Activated CD8-positive, alpha-beta memory T cell treated with anti-CD3 and anti-CD28 coated beads for 1 hour (primary cell): ENCODE data around the gene F3.

Experiments
- DNase-seq, 2 donors: peaks; one replicate each; pipeline ENCODE4 v3.0.0-alpha.2; 2020; ENCODE audit warnings: low read depth in 1 of 2; ENCODE audit errors: extremely low read depth in 1 of 2

Gene F3

DNA sequence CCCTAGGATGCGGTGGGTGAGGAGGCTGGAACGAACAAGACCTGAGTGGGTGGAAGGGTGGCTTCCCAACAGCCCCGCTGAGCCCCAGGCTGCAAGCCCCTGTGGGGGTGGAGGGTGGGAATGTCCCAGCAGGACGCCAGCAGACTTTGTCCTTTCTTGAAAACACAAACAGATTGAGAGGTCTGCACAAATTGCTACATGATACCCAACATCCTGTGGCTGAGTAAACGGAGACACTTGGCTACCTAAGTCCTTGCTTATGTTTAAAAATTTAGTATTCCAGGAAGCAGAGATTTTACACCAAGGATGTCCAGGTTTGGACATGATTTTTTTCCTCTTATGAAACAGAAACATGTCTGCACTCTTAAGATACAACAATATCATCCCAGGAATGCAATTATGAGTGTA, 11.8 kb upstream of the F3 start:
- DNase-seq: no peak

DNA sequence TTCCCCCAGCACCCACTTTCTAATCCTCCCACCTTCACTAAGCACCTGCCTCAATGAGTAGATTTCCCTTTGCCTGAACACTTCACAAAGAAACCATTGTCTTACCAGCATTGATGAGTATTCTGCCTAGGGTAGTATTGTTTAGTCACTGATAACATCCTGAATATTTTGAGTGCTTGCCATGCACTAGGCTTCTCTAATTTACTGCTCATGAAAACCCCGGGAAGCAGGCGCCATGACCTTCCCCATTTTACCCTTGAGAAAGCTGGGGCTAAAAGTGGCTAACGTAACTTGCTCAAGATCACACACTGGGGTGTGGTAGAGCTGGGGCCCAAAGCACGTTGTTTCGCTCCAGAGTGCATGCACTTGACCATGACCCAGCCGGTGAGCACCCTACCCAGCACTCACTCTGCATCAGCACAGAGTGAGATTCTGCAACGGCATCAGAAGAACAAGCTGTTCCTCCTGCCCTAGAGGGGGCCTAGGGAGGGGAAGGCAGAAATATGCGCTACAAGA, 10.6 kb upstream of the F3 start:
- DNase-seq: no peak

DNA sequence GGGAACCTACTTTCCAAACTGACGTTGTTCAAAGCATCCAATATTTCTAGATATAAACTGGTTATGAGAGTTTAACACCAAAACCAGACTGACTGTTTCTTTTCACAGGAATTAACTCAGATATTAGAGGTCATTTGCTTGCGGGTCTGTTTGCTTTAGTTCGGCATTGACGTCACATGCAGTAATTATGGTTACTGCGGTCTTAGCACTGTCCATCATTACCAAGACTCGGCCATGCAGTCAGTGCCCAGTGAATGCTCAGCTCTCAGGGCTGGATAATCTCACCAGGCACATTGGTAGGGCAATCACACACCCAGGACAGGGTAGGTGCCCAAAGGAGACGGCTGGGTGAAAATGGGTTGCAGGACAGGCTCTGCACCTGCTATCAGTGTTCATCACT, 9.9 kb upstream of the F3 start:
- no peak for DNase-seq

DNA sequence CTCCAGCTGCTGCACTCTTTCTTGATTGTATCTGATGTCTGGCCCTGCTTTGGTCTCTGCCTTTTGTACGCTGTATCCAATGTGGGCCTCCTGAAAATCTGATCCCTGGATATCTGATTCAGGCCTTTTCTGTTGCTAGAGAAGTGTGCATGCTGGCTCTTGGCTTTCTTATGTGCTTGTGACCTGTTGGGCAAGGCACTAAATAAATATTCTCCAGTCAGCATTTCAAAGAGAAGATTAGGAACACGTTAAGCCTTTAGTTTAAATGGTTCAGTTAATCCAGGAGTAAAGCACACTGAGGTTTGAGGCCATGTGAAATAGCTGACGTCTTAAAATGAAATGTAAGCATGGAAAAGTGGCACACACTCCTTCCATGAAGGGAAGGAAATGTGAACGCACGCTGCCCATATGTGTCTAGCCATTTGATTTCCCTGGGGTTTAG, 9.3 kb upstream of the F3 start:
- no peak for DNase-seq

DNA sequence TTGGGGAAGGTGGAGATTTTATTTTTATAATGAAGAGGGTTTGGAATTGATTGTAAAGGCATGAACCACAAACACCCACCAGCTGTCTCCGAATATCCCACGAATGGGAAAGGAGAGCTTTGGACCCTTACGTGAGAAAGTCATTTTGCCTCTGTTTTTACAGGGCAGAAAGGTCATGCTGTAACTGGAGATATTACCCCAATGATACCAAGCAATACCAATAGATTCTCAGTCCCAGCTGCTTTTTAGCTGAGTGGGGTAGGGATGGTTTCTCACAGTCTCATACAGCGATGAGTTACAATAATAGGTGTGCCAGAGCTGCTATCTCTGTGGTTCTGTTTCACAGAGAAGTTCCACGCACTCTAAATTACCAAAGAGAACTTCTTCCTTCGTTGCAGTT, 8.8 kb upstream of the F3 start:
- DNase-seq: no peak

DNA sequence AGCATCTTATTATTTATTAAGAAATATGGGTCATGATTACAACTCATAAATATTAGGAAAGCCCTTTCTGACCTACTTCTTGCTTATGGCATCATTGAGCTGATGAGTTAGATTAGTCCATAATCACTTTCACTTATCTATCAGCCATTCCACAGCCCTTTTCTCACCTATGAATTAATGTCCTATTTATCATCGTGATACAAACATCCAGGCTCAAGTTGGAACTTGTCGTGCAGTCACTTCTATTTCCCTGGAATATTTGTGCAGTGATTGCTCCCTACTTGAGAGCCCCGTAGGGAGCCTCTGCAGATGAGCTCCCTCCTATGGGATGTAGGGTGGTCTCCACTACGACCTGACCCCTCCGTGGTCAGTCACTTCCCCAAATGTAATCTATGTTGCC, 8.1 kb upstream of the F3 start:
- no peak for DNase-seq

DNA sequence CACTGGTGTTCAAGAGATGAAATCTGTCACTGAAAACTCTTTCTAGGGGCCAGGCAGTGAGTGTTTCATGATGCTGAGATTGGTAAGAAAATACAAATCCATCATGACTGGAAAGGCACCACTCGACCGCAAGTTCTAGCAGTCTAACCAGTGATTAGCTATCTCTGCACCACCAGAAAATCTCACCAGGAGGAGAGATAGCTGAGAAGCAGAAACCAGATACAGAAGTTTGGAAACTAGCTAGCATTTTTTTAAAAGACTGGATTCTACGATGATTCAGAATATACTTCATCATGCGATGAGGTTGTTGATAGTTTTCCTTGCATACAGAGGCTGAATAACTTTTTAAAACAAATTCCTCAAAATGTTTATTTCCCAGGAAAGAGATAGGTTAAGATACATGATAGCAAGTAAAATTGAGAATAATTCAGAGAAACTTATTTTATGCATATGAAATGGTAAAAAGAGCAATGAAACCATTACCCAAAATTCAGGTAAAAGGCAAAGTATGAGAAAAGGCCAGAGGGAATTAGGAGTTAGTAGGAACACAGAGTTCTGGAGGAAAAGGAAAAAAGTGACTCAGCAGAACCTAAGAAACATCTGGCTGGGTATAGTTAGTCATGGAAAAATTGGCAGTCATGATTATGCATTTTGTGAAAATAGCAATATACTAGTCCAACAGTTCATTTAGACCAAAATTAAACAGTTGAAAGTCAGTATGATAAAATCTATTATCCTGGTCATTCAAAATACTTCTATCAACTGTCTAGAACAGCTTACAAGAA, 3.3 kb upstream of the F3 start:
- DNase-seq: no peak

DNA sequence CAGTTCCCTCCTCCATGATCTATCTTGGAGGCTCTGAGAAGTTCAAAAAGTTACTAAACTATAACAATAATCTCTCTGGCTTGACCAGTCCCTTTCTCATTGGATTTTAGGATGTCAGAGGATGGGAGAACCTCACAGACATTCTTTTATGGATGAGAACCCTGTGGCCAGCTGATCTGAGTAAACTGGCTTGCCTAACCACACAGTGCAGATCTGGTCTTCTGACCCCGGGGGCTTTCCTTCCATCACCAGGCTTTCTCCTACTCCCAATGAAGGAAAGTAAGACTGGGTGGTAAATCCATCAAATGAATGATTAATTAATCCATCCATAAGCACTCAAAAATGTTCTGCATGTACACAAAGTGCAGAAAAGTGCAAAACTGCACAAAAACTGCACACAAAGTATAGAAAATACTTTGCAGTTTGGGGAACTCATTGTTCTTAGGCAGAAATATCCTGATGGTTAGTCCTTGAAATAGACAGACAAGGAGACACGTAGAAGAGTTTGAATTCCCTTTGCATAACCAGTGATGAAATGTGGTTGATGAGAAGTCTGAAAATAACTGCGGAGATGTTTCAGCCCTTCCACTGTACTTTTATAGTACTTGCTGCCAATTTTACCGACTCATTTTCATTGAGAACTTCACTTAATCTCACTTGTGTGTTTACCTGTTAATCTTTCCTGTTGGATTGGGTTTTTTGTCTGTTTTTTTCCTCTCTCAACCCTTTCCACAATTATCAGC, 2.5 kb upstream of the F3 start:
- no peak for DNase-seq

DNA sequence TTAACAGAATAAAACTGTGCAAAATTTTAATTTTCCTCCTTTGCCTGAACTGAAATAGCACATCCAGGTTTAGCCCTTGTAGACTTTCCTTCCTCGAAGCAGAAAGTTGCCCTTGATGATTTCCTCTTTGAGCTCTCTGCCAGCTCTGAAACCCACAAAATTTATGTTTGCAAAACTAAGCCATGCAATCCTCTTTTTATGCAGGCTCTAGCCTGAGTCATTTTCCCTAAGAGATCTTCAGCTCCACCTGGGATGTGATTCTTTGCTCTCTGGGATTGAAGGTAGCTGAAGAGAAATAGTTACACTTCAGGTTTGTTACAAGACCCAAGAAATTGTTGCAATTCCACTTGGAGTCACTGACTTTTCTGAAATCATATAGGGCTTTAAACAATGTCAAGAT, 1.4 kb upstream of the F3 start:
- DNase-seq: no peak

DNA sequence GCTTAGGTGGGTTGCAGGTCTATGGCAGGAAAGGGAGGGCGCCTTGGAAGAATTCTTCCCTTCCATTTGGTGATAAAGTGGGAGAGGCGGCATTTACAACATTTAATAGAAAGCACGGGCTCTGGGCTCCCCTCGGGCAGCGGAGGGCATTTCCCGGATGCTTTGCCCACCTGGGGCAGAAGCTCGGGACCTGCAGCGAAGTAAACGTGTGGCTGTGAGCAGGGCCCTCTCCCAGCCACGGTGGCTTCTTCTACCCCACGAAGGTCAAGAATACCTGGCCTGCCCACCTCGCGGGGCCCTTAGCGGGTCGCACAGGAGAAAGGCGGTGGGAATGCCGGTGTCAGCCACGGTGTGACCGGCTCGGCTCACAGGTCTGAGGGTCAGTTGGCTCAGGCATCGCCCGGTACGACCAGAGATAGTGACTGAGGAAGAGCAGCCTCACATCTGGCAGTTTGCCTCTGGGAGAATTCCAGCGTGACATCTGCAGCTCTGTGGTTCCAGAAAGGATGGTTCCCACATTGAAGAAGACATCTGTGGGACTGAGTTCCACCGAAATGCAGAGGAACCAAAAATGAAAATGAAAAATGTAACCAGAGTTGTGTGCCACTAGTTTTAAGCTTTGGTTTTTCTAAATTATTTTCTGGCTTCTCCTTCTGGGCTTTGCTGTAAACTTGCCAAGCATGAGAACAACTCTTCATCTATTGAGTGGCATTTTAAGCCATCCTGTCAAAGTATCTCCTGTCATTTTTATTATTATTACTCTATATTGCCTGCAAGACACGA, 720 bp upstream of the F3 start:
- DNase-seq: no peak

DNA sequence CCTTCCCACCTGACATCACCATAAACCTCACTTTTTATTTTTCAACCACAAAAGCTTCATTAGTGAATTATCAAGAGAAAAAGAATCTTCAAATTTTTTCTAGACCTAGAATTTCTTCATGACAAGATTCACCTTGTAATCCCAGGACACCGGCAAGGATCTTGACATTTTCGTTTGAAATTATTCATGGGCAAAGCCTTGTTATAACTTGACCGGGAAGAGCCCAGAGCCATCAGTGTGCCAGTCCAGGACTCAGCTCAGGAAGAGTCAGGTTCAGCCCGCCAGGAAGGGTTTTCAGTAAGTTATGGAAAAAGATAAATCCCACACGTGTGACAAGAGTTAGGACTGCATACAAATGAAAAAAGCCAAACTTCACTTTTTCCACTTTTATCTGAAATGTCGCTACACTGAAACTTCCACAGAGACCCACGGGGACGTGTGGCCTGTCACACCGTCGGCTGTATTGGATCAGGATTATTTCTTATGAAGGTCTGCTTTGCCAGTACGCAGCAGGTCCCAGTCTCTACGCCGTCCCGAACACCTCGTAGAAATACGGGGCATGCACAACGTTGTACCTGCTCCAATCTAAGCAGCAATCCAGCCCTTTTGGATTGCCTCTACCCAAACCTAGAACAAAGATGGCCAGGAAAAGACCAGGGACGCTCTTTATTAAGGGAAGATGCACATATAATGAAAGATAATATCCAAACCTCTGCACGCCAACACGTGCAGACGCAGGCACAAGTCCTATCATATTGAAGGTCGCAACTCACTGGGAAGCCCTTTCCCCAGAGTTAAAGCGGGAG, 916 bp downstream of the F3 start:
- no peak for DNase-seq

DNA sequence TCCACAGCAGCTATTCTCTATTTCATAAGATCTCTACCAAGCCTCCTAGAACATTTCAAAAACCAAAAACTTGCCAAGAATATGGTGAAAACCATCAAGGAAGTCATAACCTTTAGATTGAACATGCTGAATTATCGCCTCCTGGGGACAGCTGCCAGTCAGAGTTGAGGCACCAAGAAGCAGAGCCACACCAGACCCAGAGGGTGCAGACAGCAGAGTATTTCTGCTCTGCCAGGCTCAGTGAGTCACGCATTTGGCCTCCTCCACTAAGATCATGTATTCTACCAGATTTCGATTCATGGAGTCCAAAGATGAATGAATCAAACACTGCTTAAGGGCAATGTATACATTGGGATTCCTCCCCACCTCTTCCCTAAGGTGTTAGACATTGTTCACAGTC, 2.1 kb downstream of the F3 start:
- no peak for DNase-seq

DNA sequence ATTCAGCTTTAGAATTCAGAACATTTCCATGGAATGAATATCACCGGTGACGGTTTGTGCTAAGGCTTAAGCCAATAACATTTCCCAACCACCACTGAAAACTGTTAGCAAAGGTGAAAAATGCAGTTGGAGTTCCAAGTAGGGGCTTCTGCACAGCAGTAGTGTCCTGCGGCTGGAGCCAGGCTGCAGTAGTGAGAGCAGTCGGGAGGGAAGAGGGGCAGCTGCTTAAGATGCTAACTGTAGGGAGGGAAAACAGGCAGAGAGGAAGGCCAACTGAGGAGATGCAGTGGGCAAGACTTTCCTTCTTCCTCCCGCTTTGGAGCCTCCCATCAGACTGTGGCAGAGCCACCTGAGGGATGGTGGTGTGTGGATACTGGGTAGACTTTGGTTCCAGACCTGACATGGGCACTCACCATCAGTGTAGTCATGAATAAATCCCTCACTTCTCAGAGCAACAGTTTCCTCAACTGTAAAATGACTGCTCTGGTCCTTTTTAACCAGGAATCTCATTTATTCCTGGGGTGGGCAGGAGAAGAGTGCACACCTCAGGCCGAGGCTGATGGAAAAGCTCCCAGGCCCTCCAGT, 3.2 kb downstream of the F3 start:
- DNase-seq: no peak

DNA sequence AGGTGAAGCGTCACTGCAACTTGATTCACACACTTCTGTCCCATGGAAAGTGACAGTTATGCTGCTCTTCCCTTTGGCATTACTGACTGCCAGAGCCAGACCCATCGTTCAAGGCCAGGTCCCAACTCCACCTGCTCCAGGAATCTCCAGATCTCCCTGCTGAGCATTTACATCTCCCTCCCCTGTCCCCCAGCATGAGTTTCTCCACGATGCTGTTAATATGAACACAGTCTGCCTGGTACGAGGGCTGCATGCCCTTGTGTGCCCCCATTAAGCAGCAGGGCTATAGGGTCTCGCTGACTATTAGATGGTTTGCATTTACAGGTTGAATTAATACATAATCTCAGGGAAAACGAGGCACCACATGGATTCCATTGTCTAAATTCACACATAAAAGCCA, 4.3 kb downstream of the F3 start:
- no peak for DNase-seq

DNA sequence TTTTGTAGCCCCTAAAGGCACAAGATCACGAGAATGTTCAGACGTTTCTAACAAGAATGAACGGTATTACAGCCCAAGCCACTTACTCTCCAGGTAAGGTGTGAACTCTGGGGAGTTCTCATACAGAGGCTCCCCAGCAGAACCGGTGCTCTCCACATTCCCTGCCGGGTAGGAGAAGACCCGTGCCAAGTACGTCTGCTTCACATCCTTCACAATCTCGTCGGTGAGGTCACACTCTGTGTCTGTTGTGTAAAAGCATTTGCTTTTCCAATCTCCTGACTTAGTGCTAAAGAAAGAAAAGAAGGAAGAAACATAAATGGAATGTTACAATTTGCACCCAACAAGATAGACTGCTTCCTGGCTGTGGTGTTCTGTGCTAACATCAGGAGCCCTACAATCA, 5.7 kb downstream of the F3 start:
- no peak for DNase-seq

DNA sequence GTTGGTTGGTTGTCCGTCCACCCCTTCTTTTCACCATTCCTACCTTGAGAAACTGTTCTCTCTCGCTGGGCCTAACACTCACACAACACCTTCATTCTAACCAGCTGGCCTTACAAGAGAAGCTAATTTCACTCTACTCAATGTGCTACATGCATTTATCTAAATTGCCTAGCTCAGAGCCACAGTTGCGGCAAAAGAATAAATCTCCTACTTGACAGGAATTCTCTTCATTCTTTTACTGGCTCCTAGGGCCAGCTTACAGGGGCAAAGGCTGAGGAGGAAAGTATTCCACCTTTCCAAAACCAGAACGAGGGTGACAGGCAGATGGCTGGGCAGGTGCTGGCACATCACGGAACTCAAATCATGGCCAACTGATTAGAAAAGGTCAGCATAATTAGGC, 6.5 kb downstream of the F3 start:
- no peak for DNase-seq

DNA sequence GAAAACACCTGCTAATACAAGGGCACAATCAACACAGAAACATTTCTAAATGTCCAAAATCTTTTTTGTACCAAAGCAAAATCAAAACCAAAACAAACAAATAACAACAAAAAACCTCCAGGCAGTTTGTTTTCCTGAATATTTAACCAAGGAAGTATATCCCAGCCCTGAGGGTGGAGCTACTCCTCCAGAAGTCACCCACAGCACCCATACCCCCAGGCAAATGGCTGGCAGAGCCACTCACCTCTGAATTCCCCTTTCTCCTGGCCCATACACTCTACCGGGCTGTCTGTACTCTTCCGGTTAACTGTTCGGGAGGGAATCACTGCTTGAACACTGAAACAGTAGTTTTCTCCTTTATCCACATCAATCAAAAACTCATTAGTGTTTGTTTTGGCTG, 9.5 kb downstream of the F3 start:
- no peak for DNase-seq

DNA sequence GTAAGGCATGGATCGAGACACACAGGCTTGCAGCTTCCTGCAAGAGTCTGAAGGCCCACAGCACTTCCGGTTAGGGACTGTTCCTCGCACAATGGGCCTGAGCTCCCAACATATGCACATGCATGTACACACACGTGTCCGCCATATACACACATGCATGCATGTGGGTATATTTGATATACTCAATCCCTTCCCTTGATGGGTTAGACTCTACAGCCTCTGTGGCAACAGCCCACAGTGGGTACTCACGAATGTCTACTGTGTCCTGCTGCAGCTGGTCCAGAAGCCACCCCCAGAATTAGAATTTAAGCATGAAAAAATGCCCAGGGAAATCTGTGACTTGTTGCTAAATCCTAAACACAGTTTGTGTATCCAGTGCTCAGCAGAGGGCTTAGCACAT, 9.9 kb downstream of the F3 start:
- DNase-seq: no peak

DNA sequence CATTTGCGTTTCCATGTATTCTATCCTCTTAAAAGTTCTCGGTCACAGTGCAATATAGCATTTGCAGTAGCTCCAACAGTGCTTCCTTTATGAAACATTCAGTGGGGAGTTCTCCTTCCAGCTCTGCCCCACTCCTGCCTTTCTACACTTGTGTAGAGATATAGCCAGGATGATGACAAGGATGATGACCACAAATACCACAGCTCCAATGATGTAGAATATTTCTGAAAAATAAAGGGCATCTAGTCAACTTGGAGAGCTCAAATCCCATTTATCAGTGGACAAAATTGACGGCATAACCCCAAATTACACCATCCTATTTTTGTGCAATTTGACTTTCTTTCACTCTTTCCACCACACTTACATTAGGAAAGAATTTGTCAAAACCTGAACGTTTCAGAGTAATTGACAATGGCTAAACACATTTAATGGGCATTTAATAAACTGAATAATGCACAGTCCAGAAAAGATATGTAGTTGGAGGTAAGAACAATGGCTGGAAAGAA, 11.1 kb downstream of the F3 start:
- DNase-seq: no peak

DNA sequence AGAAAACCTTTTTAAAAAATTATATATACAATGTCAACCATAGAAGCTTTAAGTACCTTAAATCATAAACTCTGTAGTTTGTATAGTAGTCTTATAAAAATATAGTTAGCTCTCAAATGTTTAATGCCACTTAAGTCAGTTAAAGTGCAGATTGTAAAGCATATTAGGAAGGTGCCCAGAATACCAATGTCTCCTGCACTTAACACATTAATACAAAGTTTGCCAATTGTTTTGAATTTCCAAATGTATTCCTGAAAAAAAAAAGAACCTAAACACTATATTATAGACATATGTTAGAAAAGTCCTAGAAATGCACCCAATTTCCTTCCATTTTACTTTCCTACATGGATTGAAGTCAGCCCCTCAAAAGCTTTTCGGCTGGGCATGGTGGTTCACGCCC, 12.1 kb downstream of the F3 start:
- no peak for DNase-seq
